ENCODE measurements around the gene PI4KA.

PI4KA gene

DNA sequence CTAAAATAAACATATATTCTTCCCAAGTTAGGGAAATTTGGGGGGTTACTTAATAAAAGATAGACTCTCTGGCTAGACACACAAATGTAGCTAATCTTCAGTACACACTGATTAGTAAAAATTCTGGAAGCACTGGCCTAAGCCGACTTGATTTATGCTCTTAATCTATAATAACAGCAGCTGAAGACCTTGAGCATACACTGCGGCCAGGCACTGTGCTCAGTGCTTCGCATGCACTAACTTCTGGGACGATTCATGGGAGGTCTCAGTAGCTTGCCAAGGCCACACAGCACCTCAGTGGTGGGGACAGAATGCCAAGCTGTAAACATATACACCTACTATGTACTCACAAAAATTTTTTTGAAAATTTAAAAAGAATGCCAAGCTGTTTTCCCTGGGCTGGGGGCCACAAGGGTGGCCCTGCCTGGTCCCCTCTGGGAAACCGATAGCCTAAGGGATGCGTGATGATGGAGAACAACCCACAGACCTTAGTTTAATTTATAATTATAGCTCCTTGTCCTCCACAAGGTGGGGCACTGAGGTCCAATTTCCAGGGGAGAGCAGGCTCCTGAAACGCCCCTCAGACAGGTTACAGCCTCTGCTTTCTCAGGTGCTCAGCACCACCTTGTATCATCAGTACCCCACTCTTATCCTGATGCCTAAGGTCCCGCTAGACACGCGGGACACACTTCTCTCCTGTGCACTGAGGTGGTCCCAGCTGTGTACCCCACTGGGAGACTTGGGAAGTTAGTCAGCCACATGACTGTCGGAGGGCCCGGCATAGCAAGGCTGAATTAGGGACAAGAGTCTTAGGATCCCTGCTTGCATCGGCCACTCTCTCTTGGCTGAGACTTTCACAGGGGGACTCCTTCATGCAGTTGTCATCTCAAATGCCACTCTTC is 64.6 kb downstream of the PI4KA start:
- DNase-seq (ENCODE audit: low read depth in 3 of 3): no peak

DNA sequence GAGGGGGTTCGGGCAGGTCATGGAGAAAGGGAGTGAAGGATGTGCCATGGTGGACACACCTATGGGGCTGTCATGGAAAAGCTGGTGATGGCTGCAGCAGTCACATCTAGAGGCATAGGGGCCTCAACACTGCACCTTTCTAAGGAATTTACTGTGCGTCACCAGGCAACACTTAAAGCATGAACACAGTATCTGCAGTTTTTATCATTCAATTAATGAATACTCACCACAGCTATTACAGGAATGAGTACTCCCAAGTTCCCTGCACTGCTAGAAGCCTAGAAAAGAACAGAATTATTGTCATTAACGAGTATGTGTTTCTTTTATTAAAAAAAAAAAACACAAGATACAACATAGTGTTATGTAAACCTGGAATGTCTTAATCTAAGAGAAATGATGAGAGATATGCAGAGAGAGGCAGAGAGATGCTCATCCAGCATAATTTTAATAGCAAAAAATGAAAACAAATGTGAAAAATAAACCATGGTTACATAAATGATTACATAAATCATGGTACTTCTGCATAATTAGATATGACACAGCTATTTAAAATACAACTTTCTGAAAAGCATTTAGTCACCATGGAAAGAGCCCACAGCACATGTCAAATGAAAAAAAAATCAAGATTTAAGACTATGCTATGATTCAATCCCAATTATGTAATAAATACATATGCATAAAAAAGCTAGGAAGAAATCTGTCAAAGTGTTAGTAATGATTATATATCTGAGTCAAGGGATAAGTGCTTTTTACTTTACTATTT is 65.5 kb downstream of the PI4KA start:
- DNase-seq (ENCODE audit: low read depth in 3 of 3): no peak

DNA sequence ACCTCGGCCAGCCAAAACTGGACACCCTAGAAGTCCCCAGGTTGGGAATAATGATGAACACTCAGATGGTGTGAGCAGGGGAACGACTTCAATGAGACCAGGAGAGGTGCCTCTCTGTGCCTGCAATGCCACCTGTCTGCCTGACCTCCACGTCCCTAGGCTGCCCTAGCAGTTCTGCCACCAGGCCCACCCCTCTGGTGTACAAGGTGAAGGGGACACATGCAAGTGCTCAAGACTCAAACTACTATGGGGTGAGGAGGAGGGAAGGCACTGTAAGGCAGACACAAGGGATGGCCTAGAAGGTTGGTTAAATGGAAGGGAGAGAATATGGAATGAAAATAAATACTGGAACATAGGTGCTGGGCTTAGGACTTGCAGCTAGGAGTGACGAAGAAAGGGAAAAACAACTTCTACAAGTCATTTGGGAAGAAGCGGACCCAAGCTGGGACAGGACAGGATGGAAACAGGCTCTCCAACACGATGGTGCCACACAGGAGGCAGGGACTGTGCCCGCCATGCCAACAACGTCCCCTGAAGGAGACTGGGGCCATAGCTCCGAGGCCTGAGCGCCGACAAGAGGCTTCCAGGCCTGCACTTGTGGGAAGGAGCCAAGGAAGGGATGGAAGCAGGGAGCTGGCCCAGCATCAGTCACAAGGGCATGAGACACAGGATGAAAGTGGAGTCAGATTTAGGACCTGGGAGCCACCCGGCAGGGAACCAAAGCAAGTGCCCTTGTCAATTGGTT is 66.2 kb downstream of the PI4KA start:
- DNase-seq (ENCODE audit: low read depth in 3 of 3): no peak

DNA sequence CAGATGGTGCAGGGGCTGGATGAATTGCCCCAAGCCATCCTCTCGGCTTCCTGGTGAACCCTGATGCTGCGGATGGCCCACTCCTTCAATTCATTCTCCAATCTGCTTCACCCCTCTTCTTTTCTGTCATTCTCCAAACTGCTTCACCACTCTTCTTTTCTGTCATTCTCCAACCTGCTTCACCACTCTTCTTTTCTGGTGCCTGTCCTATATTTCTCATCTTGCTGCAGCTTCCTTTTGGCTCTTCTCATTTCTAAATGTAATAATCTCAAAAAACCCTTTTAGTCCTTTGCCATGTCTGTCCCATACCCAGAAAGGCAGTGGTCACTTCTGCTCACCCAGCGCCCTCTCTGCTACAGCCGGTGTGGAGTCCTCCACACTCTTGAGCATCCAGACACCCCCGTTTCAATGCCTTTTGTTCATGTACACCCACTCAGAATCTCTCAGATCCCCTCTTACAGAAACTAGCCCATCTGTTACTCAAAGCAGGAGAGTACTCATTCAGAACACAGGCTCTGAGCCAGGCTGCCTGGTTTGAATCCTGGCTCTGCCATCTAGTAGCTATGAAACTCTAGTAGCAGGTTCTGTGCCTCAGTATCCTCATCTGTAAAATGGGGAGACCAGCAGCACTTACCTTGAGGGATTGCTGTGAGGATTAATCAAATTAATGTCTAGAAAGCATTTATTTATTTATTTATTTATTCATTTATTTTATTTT is 69.8 kb downstream of the PI4KA start:
- no peak for DNase-seq (ENCODE audit: low read depth in 3 of 3)

DNA sequence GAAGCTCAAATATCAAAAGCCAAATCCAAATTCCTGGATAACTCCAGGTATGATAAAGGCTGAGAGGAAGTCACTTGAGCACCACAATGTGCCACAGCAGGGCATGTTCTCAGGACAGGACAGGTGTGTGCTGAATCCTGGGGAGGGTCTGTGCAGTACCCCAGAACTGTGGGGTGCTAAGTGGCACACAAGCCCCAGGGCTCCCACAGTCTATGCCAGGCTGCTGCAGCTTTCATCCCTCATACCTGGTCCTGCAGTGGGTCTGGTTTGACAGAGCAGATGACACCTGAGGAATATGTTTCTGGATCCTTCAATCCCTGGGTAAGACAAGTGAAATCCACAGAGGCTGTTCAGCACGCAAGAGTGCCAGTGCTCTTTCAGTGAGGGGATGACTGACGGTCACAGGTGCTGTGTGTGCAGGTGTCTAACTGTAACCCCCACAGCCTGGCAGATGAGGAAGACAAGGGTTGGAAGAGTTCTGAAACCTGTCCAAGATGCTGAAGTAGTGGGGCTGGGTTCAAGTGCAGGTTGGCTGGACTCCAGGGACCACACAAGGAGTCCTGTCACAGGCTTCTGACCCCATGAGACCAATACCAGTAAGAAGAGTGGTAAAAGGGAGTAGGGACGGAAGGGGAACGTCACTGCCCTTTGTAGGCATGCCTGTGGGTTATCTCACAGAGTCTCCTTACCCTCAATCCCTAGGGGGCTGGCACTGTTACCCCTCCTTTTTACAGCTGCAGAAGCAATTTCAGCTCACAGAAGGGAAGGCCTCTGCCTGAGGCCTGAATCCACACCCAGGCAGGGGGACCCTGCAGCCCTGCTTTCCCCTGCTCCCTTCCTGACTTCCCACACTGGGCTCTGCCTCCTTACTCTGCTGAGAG is 70.6 kb downstream of the PI4KA start:
- no peak for DNase-seq (ENCODE audit: low read depth in 3 of 3)

DNA sequence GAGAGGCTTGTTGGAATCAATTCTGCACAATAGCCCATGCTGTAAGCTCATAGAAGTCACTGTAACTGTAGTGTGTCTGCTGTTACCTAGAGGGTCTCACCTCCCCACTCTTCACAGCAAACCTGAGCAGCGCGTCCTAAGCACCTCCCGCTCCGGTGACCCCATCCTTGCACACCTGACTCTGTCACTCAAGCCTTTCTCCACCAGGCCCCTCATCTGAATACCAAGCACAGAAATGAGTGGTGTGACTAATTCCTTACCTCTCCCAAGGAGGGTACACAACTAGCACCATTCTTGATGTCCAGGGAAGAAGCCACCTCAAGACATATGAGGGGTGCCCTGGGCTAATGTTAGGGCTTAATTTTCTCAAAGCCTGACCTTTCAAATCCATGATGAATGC is 71.4 kb downstream of the PI4KA start:
- no peak for DNase-seq (ENCODE audit: low read depth in 3 of 3)

DNA sequence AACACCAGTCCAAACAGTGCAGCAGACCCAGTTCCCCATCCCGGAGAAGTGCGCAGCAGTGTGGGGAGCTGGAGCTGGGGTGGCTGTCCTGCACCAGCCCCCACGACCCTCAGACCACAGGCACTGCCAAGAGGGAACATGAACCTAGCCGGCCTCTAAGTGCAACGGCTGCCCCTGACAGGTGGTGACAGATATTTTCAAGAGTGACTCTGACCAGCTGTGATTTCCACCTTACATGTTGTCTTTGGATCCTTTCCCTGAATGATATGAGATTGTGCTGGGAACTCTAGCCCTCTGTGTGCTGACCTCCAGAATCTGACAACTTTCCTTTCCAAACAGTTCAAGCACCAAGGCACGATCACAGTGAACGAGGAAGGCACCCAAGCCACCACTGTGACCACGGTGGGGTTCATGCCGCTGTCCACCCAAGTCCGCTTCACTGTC is 72.1 kb downstream of the PI4KA start:
- no peak for DNase-seq (ENCODE audit: low read depth in 3 of 3)

DNA sequence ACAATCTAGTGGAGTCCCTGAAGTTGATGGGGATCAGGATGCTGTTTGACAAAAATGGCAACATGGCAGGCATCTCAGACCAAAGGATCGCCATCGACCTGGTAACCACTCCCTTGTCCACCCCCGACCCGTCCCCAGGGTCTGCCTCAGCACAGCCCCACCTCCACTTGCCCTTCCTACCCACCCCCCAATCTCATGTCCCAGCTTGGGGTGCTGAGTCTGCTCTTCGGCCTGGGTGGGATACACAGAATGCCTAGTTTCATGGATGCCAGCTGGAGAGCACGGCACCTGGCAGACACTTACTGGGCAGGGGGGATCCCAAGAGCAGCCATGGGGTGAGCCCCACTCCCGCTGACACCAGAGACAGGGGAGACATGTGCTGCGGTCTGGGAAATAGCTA is 72.6 kb downstream of the PI4KA start:
- DNase-seq (ENCODE audit: low read depth in 3 of 3): no peak

DNA sequence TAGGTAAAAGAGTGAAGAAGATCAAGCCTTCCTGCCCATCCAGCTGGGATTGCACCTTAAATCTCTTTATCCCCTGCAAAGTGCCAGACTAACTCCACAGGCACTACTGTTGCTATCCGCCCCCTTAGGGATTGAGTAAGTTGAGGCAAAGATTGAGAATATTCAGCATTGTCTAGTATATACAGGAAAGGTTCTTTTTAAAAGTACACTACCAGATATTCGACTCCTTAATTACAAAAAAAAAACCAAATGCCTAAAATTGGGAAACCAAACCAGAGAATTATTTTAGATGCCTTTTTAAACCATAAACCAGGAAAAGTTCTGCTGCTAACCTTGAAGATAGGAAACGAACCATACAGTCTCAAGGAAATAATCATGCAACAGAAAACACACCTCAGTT is 73.2 kb downstream of the PI4KA start:
- no peak for DNase-seq (ENCODE audit: low read depth in 3 of 3)

DNA sequence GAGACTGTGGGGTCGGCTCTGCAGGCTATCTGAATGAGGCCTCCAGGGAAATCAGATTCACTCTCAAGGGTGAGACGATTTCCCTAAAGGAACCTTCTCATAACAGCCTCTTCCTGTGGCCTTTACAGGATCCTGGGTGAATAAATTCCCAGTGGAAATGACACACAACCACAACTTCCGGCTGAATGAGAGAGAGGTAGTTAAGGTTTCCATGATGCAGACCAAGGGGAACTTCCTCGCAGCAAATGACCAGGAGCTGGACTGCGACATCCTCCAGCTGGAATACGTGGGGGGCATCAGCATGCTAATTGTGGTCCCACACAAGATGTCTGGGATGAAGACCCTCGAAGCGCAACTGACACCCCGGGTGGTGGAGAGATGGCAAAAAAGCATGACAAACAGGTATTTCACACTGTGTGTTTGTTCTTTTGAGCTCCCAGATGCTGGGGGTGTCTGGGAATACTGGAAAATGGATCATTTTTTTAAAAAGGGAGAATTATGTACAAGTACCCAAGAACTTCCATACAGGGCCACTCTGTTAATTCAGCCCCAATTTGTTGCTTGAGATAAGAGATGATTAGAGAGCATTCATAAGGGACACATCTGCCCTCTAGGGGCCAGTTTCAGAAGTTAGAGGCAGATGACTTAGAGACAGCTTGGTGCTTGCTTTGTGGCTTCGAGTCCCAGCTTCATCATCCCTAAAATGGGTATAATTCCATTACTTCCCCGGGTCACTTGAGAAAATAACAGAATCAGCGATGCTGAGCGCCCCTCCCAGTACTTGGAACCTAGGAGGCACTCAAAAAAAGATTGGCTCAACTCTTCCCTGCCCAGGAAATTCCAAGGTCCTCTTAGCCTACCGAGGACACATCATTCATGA is 74.5 kb downstream of the PI4KA start:
- peak; percentile 9 to 46 (median 23) for DNase-seq (ENCODE audit: low read depth in 3 of 3)

DNA sequence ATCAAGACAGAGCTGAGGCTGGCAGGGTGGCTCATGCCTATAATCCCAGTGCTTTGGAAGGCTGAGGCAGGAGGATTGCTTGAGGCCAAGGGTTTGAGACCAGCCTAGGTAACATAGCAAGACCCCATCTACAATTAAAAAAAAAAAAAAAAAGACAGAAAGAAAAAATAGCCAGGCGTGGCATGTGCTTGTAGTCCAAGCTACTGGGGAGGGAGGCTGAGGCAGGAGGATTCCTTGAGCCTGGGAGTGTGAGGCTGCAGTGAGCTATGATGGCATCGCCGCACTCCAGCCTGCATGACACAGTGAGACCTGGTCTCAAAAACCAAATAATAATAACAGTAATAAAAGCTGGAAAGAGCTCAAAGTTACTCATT is 75.3 kb downstream of the PI4KA start:
- DNase-seq (ENCODE audit: low read depth in 3 of 3): no peak

DNA sequence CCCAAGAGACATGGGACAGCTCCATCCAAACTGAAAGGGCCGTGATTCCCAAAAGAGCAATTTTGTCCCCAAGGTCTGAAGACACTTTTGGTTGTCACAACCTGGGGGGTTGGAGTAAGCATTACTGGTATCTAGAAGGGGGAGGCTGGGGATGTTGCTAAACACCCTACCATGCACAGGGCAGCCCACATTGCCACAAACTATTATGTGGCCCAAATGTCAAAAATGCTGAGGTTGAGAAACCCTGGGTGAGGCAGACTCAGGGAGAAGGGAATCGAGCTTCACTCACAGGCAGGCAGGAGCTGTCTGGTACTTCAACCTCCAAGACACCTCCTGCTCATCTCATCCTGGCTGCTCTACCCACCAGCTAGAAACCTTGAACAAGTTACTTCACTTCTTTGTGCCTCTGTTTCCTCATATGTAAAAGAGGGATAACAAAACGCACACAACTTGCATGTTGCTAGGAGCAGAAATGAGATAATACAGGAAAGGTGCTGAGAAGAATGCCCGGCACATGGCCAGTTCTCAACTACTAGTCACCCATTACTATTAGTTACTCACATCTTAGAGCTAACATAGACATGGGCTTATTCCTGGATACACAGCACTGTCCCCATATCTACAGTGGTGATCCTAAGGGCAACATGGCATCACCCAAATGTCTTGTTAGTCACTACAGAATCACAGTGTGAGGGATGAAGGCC is 75.9 kb downstream of the PI4KA start:
- DNase-seq (ENCODE audit: low read depth in 3 of 3): no peak

DNA sequence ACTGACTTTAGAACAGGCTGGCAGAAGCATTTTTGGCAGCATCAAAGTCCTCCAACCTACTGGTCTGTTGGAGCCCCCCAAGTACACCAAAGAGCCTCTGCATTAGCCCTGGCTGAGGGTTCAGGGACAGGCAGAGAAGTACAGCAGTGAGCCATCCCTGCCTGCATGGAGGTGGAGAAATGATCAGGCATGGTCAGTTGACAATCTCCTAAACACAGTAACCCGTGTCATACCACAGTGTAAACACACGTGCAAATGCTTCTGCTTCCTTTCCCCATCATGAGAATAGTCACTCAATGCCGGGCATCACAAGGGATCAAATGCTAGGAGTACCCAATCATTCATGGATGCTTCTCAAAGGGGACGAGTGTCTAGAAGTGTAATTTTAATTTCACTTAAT is 76.5 kb downstream of the PI4KA start:
- DNase-seq (ENCODE audit: low read depth in 3 of 3): no peak

DNA sequence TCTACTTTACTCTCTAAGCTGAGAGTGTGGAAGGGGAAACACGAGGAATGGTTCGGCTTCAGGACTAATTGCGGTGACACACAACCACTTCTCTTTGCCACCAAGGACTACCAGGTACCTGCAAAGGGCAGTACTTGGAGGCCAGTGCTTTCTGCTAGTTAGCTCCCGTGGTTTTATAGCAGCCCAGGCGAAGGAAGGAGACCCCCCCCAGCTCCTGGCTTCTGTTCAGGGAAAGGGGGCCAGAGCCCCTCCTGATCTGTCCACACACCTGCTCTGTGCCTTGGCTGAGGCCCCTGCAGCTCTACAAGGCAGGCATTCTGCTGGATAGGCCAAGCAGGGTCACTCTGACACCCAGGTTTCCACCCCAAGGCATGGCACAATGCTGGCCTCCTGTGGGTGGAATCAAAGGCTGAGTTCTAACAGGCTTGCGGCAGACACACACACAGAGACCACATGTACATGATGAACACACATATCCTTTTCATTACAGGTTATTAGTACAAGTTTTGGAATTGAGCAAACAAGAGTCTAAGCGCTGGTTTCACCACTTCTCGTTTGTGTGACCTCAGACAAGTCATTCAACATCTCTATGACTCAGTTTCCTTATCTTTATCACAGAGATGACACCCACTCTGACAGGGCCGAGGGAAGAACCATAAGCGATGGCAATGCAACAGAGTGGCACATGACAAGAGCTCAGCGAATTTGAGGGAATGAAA is 77.2 kb downstream of the PI4KA start:
- DNase-seq (ENCODE audit: low read depth in 3 of 3): peak; percentile 19 to 40 (median 24)

DNA sequence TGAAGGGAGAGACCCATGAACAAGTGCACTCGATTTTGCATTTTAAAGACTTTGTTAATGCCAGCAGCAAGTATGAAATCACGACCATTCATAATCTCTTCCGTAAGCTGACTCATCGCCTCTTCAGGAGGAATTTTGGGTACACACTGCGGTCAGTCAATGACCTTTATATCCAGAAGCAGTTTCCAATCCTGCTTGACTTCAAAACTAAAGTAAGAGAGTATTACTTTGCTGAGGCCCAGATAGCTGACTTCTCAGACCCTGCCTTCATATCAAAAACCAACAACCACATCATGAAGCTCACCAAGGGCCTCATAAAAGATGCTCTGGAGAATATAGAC is 78.8 kb downstream of the PI4KA start:
- no peak for DNase-seq (ENCODE audit: low read depth in 3 of 3)

DNA sequence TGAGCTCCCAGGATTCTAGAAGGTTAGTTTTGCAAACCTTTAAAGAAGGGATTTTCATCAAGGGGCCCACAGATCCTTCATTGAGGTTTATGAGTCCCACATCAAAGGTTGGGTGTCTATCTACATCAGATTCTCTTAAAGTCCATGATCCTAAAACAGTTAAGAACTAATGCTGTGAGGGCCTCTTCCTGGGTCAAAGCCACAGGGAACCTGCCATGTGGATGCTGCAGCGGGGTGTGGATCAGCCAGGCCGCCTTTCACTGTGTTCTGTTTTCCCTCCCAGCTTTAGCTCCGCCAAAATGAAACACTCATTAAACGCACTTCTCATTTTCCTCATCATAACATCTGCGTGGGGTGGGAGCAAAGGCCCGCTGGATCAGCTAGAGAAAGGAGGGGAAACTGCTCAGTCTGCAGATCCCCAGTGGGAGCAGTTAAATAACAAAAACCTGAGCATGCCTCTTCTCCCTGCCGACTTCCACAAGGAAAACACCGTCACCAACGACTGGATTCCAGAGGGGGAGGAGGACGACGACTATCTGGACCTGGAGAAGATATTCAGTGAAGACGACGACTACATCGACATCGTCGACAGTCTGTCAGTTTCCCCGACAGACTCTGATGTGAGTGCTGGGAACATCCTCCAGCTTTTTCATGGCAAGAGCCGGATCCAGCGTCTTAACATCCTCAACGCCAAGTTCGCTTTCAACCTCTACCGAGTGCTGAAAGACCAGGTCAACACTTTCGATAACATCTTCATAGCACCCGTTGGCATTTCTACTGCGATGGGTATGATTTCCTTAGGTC is 79.4 kb downstream of the PI4KA start:
- DNase-seq (ENCODE audit: low read depth in 3 of 3): no peak

DNA sequence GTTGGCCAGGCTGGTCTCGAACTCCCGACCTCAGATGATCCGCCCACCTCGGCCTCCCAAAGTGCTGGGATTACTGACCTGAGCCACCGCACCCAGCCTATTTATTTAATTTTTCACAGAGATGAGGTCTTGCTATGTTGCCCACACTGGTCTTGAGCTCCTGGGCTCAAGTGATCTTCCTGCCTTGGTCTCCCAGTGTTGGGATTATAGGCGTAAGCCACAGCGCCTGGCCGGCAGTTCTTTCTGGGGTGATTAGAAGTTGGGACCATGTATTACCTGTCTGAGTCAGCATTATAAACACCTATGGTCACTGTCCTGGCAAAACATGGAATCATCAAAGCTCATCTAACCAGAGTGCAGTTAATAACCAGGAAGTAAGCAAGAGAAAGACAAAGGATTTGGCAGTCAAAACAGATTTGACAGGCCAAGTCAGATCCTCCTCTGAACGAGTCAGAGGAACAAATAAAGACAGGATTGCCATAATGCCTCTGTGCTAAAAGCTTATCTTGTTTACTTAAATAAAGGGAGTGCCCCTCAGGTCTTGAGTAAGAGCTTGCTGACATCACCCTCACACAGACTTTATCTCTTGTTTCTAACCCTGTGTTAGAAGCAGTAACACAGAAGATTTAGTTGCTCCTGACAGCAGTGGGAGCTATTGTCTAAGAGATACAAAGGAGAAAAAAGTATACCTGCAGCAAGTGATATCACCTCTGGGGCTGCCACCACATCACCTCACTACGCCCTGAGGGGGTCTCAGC is 81.0 kb downstream of the PI4KA start:
- DNase-seq (ENCODE audit: low read depth in 3 of 3): no peak
